ENCODE data around the gene SLC24A4.

Gene SLC24A4

GRCh38 chr14:92362781-92363235, 39.8 kb downstream of the SLC24A4 start:
- FAIRE-seq (no peak), DNase-seq (ENCODE audit: insufficient read length, low spot score) (peak; percentile 32)
- TF ChIP-seq POLR2A (IDR thresholded peaks at IDR 0.05; ENCODE audit: low read depth, low read length), result no peak

GRCh38 chr14:92366237-92366636, 43.3 kb downstream of the SLC24A4 start:
- DNase-seq (ENCODE audit: insufficient read length, low spot score) (no peak), FAIRE-seq (no peak)
- no peak for TF ChIP-seq POLR2A (IDR thresholded peaks at IDR 0.05; ENCODE audit: low read depth, low read length)

- no peak for TF ChIP-seq POLR2A (IDR thresholded peaks at IDR 0.05; ENCODE audit: low read depth, low read length)
- FAIRE-seq (no peak), DNase-seq (ENCODE audit: insufficient read length, low spot score) (no peak)
Observed at GRCh38 chr14:92368001-92368400, 45.0 kb downstream of the SLC24A4 start.

- FAIRE-seq (no peak), DNase-seq (ENCODE audit: insufficient read length, low spot score) (no peak)
- no peak for TF ChIP-seq POLR2A (IDR thresholded peaks at IDR 0.05; ENCODE audit: low read depth, low read length)
Observed at GRCh38 chr14:92369097-92369496, 46.1 kb downstream of the SLC24A4 start.

- TF ChIP-seq POLR2A (IDR thresholded peaks at IDR 0.05; ENCODE audit: low read depth, low read length), result no peak
- no peak for FAIRE-seq
- DNase-seq (ENCODE audit: insufficient read length, low spot score), result no peak
Observed at GRCh38 chr14:92372230-92372629, 49.3 kb downstream of the SLC24A4 start.

- FAIRE-seq (no peak), DNase-seq (ENCODE audit: insufficient read length, low spot score) (no peak)
- no peak for TF ChIP-seq POLR2A (IDR thresholded peaks at IDR 0.05; ENCODE audit: low read depth, low read length)
Observed at GRCh38 chr14:92373336-92373735, 50.4 kb downstream of the SLC24A4 start.

- FAIRE-seq, result no peak
- no peak for TF ChIP-seq POLR2A (IDR thresholded peaks at IDR 0.05; ENCODE audit: low read depth, low read length)
- no peak for DNase-seq (ENCODE audit: insufficient read length, low spot score)
Observed at GRCh38 chr14:92380131-92380530, 57.2 kb downstream of the SLC24A4 start.

- DNase-seq (ENCODE audit: insufficient read length, low spot score) (no peak), FAIRE-seq (no peak)
- TF ChIP-seq POLR2A (IDR thresholded peaks at IDR 0.05; ENCODE audit: low read depth, low read length), result no peak
Observed at GRCh38 chr14:92380582-92380981, 57.6 kb downstream of the SLC24A4 start.

- FAIRE-seq, result peak; percentile 84
- no peak for TF ChIP-seq POLR2A (IDR thresholded peaks at IDR 0.05; ENCODE audit: low read depth, low read length)
- peak; percentile 49 for DNase-seq (ENCODE audit: insufficient read length, low spot score)
Observed at GRCh38 chr14:92382677-92383076, 59.7 kb downstream of the SLC24A4 start.

GRCh38 chr14:92383805-92384204, 60.8 kb downstream of the SLC24A4 start:
- TF ChIP-seq POLR2A (IDR thresholded peaks at IDR 0.05; ENCODE audit: low read depth, low read length), result no peak
- FAIRE-seq, result no peak

GRCh38 chr14:92384461-92385133, 61.6 kb downstream of the SLC24A4 start:
- no peak for TF ChIP-seq POLR2A (IDR thresholded peaks at IDR 0.05; ENCODE audit: low read depth, low read length)
- FAIRE-seq (no peak), DNase-seq (ENCODE audit: insufficient read length, low spot score) (no peak)

More at GRCh38 chr14:92383805-92384204, 60.8 kb downstream of the SLC24A4 start:
- DNase-seq (ENCODE audit: insufficient read length, low spot score), result no peak

- DNase-seq (ENCODE audit: insufficient read length, low spot score) (no peak), FAIRE-seq (no peak)
- TF ChIP-seq POLR2A (IDR thresholded peaks at IDR 0.05; ENCODE audit: low read depth, low read length), result no peak
Observed at GRCh38 chr14:92385561-92385960, 62.6 kb downstream of the SLC24A4 start.

GRCh38 chr14:92386165-92386564, 63.2 kb downstream of the SLC24A4 start:
- no peak for FAIRE-seq
- no peak for TF ChIP-seq POLR2A (IDR thresholded peaks at IDR 0.05; ENCODE audit: low read depth, low read length)
- DNase-seq (ENCODE audit: insufficient read length, low spot score), result no peak

- no peak for DNase-seq (ENCODE audit: insufficient read length, low spot score)
- no peak for TF ChIP-seq POLR2A (IDR thresholded peaks at IDR 0.05; ENCODE audit: low read depth, low read length)
- no peak for FAIRE-seq
Observed at GRCh38 chr14:92386637-92387036, 63.7 kb downstream of the SLC24A4 start.

- FAIRE-seq (no peak), DNase-seq (ENCODE audit: insufficient read length, low spot score) (no peak)
- no peak for TF ChIP-seq POLR2A (IDR thresholded peaks at IDR 0.05; ENCODE audit: low read depth, low read length)
Observed at GRCh38 chr14:92387578-92387977, 64.6 kb downstream of the SLC24A4 start.
